GM19240 (cell line): ENCODE measurements around the gene LRRC18.

ENCODE experiments used
- DNase-seq: peaks from one replicate; pipeline ENCODE4 v3.0.0; 2011; ENCODE audit warnings: low spot score; ENCODE audit not compliant: insufficient read length

LRRC18 gene

DNA sequence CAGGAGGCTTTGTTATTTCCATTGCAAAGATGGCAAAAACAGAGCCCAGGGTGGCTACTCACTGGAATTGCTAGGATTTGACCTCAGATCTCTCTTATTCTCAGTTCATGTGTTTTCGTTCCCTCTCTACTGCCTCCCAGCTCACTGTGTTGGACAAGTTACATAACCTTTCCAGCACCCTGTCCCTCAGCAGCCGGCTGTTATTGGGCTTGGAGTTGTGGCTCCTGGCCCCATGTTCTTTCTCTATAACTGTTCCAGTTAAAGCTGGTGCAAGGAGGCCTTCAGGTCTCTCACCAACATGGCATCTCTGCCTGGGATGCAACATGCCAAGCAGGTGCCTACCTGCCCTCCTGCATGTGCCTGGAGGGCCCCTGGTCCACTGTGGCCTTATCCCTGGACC lies 56.8 kb downstream of the LRRC18 start:
- DNase-seq = no peak

DNA sequence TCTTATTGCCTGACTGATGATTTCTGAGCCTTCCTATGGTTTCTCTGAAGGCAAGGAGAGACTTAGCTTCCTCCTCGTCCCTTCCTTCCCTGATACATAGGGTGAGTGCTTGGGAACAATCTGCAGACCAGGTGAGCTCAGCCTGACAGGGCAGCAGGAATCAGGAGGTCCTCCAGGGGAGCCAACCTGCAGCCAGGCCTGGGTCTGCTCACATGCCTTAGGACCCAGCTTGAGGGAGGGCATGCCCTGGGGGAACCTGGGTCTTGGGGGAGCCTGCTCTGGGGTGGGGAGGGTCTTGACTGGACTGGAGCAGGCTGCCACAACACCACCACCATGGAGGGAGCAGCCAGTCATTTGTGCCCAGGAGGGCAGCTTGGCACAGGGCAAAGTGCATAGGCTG lies 57.7 kb downstream of the LRRC18 start:
- no peak for DNase-seq

DNA sequence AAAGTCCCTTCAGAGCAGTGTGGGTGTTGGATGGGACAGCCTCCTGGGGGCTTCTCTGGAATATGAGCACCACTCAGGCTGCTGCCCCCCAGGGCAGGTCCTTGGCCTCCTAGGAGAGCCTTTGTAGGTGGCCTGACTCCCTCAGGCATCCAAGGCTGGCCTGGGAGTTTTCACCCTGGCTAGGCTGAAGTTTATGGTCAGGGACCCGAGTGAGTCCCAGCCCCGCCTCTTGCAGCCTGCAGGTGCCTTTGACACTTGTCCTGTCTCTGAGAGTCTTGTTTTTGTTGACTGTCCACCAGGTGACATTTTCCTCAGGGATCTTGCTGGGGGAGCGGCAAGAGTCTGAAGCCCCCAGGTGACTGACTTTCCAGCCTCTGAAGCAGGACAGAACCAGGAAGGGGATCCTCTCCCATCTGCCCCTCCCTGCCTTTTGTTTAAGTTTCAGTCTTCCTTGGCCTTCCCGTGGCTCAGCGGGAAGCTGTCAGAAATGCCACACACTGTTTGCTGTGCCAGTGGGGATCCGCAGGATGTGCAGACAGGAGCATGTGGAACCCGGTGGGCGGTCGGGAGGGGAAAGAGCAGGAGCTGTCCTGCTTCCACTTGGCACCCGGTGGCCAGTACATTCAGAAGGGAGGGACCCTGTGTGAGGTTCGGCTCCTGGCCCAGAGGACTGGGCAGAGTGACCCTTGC lies 59.5 kb downstream of the LRRC18 start:
- DNase-seq = no peak

DNA sequence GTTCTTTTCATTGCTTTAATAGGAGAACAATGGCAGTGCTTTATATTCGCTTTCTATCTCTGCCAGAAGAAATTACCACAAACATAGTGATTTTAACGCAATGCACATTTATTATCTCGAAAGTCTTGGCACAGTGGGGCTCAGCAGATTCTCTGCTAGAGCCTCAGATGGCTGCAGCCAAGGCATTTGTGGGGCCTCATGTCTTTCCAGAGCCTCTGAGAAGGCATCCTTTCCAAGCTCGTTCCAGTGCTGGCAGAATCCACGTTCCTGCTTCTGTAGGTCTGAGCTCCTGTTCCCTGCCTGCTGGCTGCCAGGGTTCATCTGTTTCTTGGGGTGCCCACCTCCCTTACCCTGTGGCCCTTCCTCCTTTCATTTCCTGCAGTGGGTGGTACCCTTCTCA lies 60.2 kb downstream of the LRRC18 start:
- no peak for DNase-seq

DNA sequence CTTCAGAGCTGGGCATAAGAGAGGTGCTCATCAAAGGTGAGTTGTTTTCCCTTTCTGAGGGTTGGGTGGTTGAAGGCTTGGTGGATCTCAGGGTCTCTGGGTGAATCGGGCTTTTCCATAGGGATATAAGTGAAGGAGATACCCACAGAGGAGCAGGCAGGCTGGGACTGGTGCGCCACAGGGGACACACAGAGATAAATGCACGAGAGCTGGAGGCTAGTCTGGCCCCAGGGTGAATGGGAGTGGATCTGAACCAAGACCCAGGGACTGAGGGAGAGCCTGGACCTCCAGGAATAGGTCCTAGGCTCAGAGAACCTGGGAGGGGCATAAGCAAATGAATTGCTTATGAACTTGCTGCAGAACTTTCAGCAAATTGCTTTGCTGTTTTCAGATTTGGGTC lies 61.5 kb downstream of the LRRC18 start:
- no peak for DNase-seq

DNA sequence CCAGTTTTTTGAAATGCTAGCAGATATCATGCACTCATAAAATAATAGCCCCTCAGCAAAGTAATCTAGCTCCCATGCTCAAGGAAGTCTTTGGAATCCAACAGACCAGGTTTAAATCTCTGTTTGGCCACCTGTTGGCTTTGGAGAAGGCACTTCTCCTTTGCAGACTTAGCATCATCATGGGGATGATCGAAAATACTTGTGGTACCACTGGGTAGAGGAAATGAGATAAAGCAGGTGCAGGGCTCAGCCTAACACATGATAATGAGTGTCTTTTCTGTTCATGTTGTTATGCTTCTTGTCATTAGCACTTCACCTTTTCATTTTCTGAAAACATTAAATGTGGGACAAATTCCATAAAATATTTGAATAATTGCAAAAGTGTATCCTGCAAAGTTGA lies 67.4 kb downstream of the LRRC18 start:
- no peak for DNase-seq
